H1 (cell line): ENCODE measurements around the gene PSMB3. TPM values are rescaled to one million over a fixed set of nuclear protein-coding genes. Genes with fewer than 3 reads are reported as not detected.

ENCODE experiments used
- ATF3 ChIP-seq: IDR thresholded peaks from 2 replicates; pipeline ENCODE4 v1.6.1; 2011; ENCODE audit warnings: low read depth, mild to moderate bottlenecking, low read length; ENCODE audit not compliant: insufficient read depth
- CBX8 ChIP-seq: fragments of 300-800, 300-1000 bp; sonication (generic); IDR thresholded peaks from 2 replicates; pipeline ENCODE4 v1.7.1; 2016; ENCODE audit warnings: low read depth, low read length, borderline replicate concordance
- CREB1 ChIP-seq: IDR thresholded peaks from 2 replicates; pipeline ENCODE4 v1.6.1; 2012; ENCODE audit warnings: inconsistent platforms
- CTCF ChIP-seq, 3 experiments: IDR thresholded peaks; 1 replicate in 2 of 3; 2 replicates in 1 of 3; pipeline versions ENCODE4 v1.5.1 to v1.6.1; 2011; ENCODE audit warnings: low read length in 3 of 3, mild to moderate bottlenecking in 3 of 3, inconsistent platforms in 2 of 3, low read depth in 1 of 3, moderate library complexity in 1 of 3; ENCODE audit not compliant: insufficient read depth in 1 of 3; ENCODE audit errors: control extremely low read depth in 1 of 3
- GABPA ChIP-seq: IDR thresholded peaks from 2 replicates; pipeline ENCODE4 v1.6.1; 2011; ENCODE audit warnings: mild to moderate bottlenecking, low read length, moderate library complexity, borderline replicate concordance; ENCODE audit not compliant: insufficient read depth
- GTF2F1 ChIP-seq: IDR thresholded peaks from 2 replicates; pipeline ENCODE4 v1.6.1; 2012; ENCODE audit warnings: low read depth, low read length, improper control_type of control experiment, borderline replicate concordance
- JUND ChIP-seq: IDR thresholded peaks from 2 replicates; pipeline ENCODE4 v1.6.1; 2011; ENCODE audit warnings: mild to moderate bottlenecking, improper control_type of control experiment, low read length
- KDM5A ChIP-seq: fragments of 200-600 bp; IDR thresholded peaks from 2 replicates; pipeline ENCODE4 v1.7.1; 2012; ENCODE audit warnings: mild to moderate bottlenecking, low read length, inconsistent platforms, mixed read lengths
- NANOG ChIP-seq: IDR thresholded peaks from 2 replicates; pipeline ENCODE4 v1.6.1; 2011; ENCODE audit warnings: low read length, low read depth, mild to moderate bottlenecking, inconsistent platforms; ENCODE audit not compliant: insufficient read depth, poor library complexity, severe bottlenecking
- POLR2AphosphoS5 ChIP-seq: IDR thresholded peaks from 2 replicates; pipeline ENCODE4 v1.6.1; 2011; ENCODE audit warnings: low read depth, low read length
- RBBP5 ChIP-seq: IDR thresholded peaks from 2 replicates; pipeline ENCODE4 v1.7.1; 2012; ENCODE audit warnings: low read depth, mild to moderate bottlenecking, inconsistent platforms, low read length, moderate library complexity, borderline replicate concordance
- SP4 ChIP-seq: IDR thresholded peaks from 2 replicates; pipeline ENCODE4 v1.6.1; 2012; ENCODE audit warnings: low read length, inconsistent platforms
- SUZ12 ChIP-seq: fragments of 200-600 bp; sonication (generic); IDR thresholded peaks from 2 replicates; pipeline ENCODE4 v1.6.1; 2012; ENCODE audit warnings: mild to moderate bottlenecking, inconsistent platforms, low read length, moderate library complexity, mixed read lengths
- TAF7 ChIP-seq: optimal IDR thresholded peaks from 2 replicates; pipeline ENCODE3; 2011; ENCODE audit warnings: low read depth, mild to moderate bottlenecking, inconsistent platforms, low read length, moderate library complexity, borderline replicate concordance
- TBP ChIP-seq: IDR thresholded peaks from 2 replicates; pipeline ENCODE4 v1.6.1; 2011; ENCODE audit warnings: low read depth, low read length, improper control_type of control experiment
- YY1 ChIP-seq: IDR thresholded peaks from 2 replicates; pipeline ENCODE4 v1.6.1; 2011; ENCODE audit warnings: low read depth, mild to moderate bottlenecking, low read length
- polyA plus RNA-seq, 7 experiments: library from polyadenylated mRNA; depleted of rRNA in 3 of 7; stranded (reverse) in 5 of 7; unstranded in 2 of 7; fragments of >200 nt in 5 of 7; fragments of 200-250 nt in 2 of 7; gene quantifications; 1 replicate in 5 of 7; 2 replicates in 1 of 7; 4 replicates in 1 of 7; pipeline versions ENCODE4 v1.2.1 to v1.2.3, GENCODE V29; 2011 to 2013; ENCODE audit warnings: missing spikeins in 2 of 7, mixed read lengths in 2 of 7
- total RNA-seq: library from RNA; stranded (reverse); fragmentation: NEBNext Ultra II Directional; extraction: Animal tissue kit (Norgen Biotek cat#: 25700); gene quantifications from 2 replicates; pipeline ENCODE4 v1.2.1, GENCODE V29; 2021
- TF ChIP-seq, protein P1 (sequence below): IDR thresholded peaks from 2 replicates; pipeline ENCODE4 v1.6.1; 2012; ENCODE audit warnings: low read length, inconsistent platforms
- TF ChIP-seq, protein P2 (sequence below): IDR thresholded peaks from 2 replicates; pipeline ENCODE4 v1.6.1; 2012; ENCODE audit warnings: inconsistent platforms

Gene PSMB3
- total and polyA plus RNA-seq, 2 of the 8 experiments (the other 6 are each of a cell fraction or from before 2014, with no cell fraction given), result 291 to 914 TPM

DNA sequence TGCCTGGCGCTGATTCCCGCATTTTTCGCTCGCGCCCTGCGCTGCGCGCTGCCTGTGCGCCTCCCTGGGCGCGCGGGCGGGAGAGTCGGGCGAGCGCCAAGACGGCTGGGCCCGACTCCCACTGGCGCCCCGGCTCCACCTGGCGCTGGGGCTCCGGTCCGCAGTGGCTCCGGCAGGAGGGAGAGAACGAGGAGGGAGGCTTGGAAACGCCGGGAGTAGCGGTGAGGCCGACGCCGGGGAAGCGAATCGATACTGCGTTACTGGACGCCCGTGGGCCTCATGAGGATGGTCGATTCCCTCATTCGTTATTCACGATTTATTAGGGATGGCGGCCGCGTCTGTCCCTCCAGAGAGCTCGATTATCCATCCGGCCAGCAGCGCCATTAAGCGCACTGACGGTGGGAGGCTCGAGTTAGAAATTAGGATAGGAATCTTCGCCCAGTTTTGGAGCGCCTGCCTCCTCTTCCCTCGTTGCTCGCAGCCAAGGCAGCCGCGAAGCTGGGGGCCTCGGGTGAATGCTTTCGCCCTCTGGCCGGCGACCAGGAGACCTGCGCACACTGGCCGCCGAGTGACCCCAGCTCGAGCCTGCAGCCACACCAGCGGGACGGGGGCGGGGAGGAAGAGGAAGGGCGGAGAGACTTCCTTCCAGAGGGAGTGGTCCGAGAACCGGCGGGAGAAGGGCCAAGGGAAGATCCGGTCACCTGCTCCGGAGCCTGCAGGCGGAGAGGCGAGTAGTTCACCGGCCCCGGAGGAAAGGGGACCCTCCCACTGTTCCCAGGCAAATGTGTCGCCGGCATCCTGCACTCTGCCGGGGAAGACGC is 3.1 kb upstream of the PSMB3 start (continued):
- TF ChIP-seq, protein P1, sequence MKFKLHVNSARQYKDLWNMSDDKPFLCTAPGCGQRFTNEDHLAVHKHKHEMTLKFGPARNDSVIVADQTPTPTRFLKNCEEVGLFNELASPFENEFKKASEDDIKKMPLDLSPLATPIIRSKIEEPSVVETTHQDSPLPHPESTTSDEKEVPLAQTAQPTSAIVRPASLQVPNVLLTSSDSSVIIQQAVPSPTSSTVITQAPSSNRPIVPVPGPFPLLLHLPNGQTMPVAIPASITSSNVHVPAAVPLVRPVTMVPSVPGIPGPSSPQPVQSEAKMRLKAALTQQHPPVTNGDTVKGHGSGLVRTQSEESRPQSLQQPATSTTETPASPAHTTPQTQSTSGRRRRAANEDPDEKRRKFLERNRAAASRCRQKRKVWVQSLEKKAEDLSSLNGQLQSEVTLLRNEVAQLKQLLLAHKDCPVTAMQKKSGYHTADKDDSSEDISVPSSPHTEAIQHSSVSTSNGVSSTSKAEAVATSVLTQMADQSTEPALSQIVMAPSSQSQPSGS, result peak; percentile 42; the same call in 1 of the 2 replicates
- TF ChIP-seq CTCF (IDR thresholded peaks at IDR 0.05; ENCODE audit: control extremely low read depth in 1 of 3, insufficient read depth in 1 of 3, low read depth in 1 of 3, low read length in 3 of 3), result no peak
- peak; percentile 16 for TF ChIP-seq TAF7
- TF ChIP-seq KDM5A, result no peak
- peak; percentile 79; the same call in 1 of the 2 replicates for TF ChIP-seq GABPA
- no peak for TF ChIP-seq CBX8
- TF ChIP-seq, protein P2, sequence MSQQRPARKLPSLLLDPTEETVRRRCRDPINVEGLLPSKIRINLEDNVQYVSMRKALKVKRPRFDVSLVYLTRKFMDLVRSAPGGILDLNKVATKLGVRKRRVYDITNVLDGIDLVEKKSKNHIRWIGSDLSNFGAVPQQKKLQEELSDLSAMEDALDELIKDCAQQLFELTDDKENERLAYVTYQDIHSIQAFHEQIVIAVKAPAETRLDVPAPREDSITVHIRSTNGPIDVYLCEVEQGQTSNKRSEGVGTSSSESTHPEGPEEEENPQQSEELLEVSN, result peak; percentile 96
- no peak for TF ChIP-seq NANOG
- TF ChIP-seq SP4, result 0 out of 2 replicates have a peak, but pooled peaks have one; percentile 49
- TF ChIP-seq POLR2AphosphoS5, result peak; percentile 21; the same call in 1 of the 2 replicates
- TF ChIP-seq GTF2F1, result 0 out of 2 replicates have a peak, but pooled peaks have one; percentile 61
- TF ChIP-seq JUND, result no peak
- TF ChIP-seq TBP, result peak; percentile 64
- no peak for TF ChIP-seq CREB1
- TF ChIP-seq ATF3, result no peak
- TF ChIP-seq RBBP5, result peak; percentile 81; the same call in 1 of the 2 replicates
- TF ChIP-seq SUZ12, result no peak
- 0 out of 2 replicates have a peak, but pooled peaks have one; percentile 61 for TF ChIP-seq YY1
